Fibroblast of lung (primary cell): ENCODE data around the gene B9D1.

ENCODE experiments used
- CTCF ChIP-seq, 2 donors: IDR thresholded peaks in 1 of 2; conservative IDR thresholded peaks in 1 of 2; 1 replicate in 1 of 2; 2 replicates in 1 of 2; pipeline ENCODE4 v1.5.1; 2011 to 2012; ENCODE audit warnings: low read length in 2 of 2, control low read depth in 1 of 2, inconsistent platforms in 1 of 2, low read depth in 1 of 2, mild to moderate bottlenecking in 1 of 2
- EZH2 ChIP-seq: IDR thresholded peaks from 2 replicates; pipeline ENCODE4 v1.5.1; 2012; ENCODE audit warnings: low read length, control low read depth, mild to moderate bottlenecking; ENCODE audit errors: missing control alignments

- TF ChIP-seq CTCF (conservative IDR thresholded peaks at IDR 0.05 in 1 of 2, IDR thresholded peaks at IDR 0.05 in 1 of 2; ENCODE audit: low read depth in 1 of 2, low read length in 2 of 2), result no peak
- TF ChIP-seq EZH2, result no peak
Observed at GRCh38 chr17:19377602-19378415, 15.3 kb upstream of the B9D1 start.
